OCI-LY3 (cell line): ENCODE results near the gene ADGRV1.

ENCODE experiments used
- CTCF ChIP-seq: fragments of 200-600, 300-600 bp; sonication (generic); IDR thresholded peaks from 2 replicates; pipeline ENCODE4 v1.5.1; 2014; ENCODE audit warnings: antibody characterized with exemption, low read length, low read depth
- EZH2phosphoT487 ChIP-seq: fragments of 200-600 bp; shearing (Covaris generic); IDR thresholded peaks from 2 replicates; pipeline ENCODE4 v1.6.1; 2018; ENCODE audit warnings: antibody characterized with exemption, mixed run types, low read depth

GRCh38 chr5:91042936-91043255 lies 484.3 kb downstream of the ADGRV1 start:
- TF ChIP-seq CTCF (no peak), EZH2phosphoT487 (no peak)
